GM23248 (cell line): Measurements from ENCODE around the gene FBXO2.

Experiments used
- EZH2 ChIP-seq: fragments of 200-600 bp; sonication (generic); IDR thresholded peaks from 2 replicates; pipeline ENCODE4 v1.6.1; 2018; ENCODE audit warnings: antibody characterized with exemption, mild to moderate bottlenecking; ENCODE audit not compliant: insufficient read depth, poor library complexity, severe bottlenecking
- EZH2phosphoT487 ChIP-seq: fragments of 200-600 bp; sonication (generic); IDR thresholded peaks from 2 replicates; pipeline ENCODE4 v1.6.1; 2018; ENCODE audit warnings: antibody characterized with exemption, moderate library complexity, mild to moderate bottlenecking, low read depth; ENCODE audit not compliant: insufficient read depth

DNA sequence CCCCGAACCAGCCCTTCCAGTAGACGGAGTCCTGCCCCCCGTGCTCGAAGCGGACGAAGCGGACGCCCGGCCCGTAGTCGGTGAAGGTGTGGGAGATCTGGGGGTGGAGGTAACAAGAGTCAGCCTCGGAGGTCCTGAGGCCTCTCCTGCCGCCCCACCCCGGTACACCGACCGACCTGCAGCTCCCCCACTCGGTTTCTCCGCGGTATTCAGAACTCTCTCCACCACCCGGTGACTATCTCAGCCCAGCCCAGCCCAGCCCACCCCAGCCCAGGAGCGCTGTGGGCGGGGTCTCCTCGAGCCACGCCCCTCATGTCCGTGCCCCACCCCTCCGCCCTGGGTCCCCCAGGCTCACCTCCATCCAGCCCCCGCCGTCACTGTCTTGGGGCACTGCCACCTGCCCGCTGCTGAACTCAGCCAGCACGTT, 5.5 kb downstream of the FBXO2 start:
- TF ChIP-seq EZH2 (no peak), EZH2phosphoT487 (no peak)
